H9 (cell line): Measurements from ENCODE around the gene HIVEP1. TPM values are rescaled to one million over a fixed set of nuclear protein-coding genes. Genes with fewer than 3 reads are reported as not detected.

ENCODE experiments used
- DNase-seq: peaks from one replicate; pipeline ENCODE4 v3.0.0-alpha.2; 2017
- H2AFZ ChIP-seq: one replicate; pipeline ENCODE4 v1.6.1; 2013; ENCODE audit warnings: mild to moderate bottlenecking, low read length, control low read depth, moderate library complexity
- H2AK5ac ChIP-seq: 2 replicates; pipeline ENCODE4 v1.6.1; 2013; ENCODE audit warnings: low read length, control low read depth, mixed read lengths; ENCODE audit not compliant: insufficient read length
- H2BK120ac ChIP-seq: one replicate; pipeline ENCODE4 v1.6.1; 2013; ENCODE audit warnings: low read depth, mild to moderate bottlenecking, low read length, control low read depth, inconsistent platforms; ENCODE audit not compliant: poor library complexity, severe bottlenecking
- H2BK12ac ChIP-seq: 2 replicates; pipeline ENCODE4 v1.6.1; 2013; ENCODE audit warnings: low read length, control low read depth, mixed read lengths, low read depth; ENCODE audit not compliant: insufficient read length
- H2BK15ac ChIP-seq: 2 replicates; pipeline ENCODE4 v1.6.1; 2013; ENCODE audit warnings: low read depth, low read length, control low read depth
- H2BK20ac ChIP-seq: one replicate; pipeline ENCODE4 v1.6.1; 2013; ENCODE audit warnings: low read depth, mild to moderate bottlenecking, low read length, control low read depth, inconsistent platforms; ENCODE audit not compliant: poor library complexity, severe bottlenecking
- H2BK5ac ChIP-seq: 2 replicates; pipeline ENCODE4 v1.6.1; 2013; ENCODE audit warnings: low read length, control low read depth, mixed read lengths; ENCODE audit not compliant: insufficient read length
- H3K14ac ChIP-seq: 2 replicates; pipeline ENCODE4 v1.6.1; 2013; ENCODE audit warnings: low read length, control low read depth; ENCODE audit not compliant: insufficient read depth
- H3K18ac ChIP-seq: 2 replicates; pipeline ENCODE4 v1.6.1; 2013; ENCODE audit warnings: low read depth, mild to moderate bottlenecking, mixed read lengths, low read length, control low read depth; ENCODE audit not compliant: insufficient read length
- H3K23ac ChIP-seq: 2 replicates; pipeline ENCODE4 v1.6.1; 2013; ENCODE audit warnings: low read length, control low read depth, mixed read lengths, low read depth; ENCODE audit not compliant: insufficient read length
- H3K23me2 ChIP-seq: 2 replicates; pipeline ENCODE4 v1.6.1; 2013; ENCODE audit warnings: low read depth, mild to moderate bottlenecking, mixed read lengths, low read length, control low read depth; ENCODE audit not compliant: insufficient read length, poor library complexity, severe bottlenecking
- H3K27ac ChIP-seq: 2 replicates; pipeline ENCODE4 v1.5.1; 2013; ENCODE audit warnings: low read length, control low read depth, mixed read lengths, low read depth; ENCODE audit not compliant: insufficient read length
- H3K27me3 ChIP-seq: 2 replicates; pipeline ENCODE4 v1.6.1; 2013; ENCODE audit warnings: low read length, control low read depth, inconsistent platforms; ENCODE audit not compliant: insufficient read depth
- H3K4ac ChIP-seq: 2 replicates; pipeline ENCODE4 v1.6.1; 2013; ENCODE audit warnings: low read depth, mild to moderate bottlenecking, control low read depth, inconsistent platforms, low read length, moderate library complexity
- H3K4me1 ChIP-seq: 2 replicates; pipeline ENCODE4 v1.6.1; 2013; ENCODE audit warnings: low read length, control low read depth, inconsistent platforms; ENCODE audit not compliant: insufficient read depth
- H3K4me2 ChIP-seq: 2 replicates; pipeline ENCODE4 v1.6.1; 2013; ENCODE audit warnings: low read length, control low read depth, mixed read lengths; ENCODE audit not compliant: insufficient read length, insufficient read depth
- H3K56ac ChIP-seq: 2 replicates; pipeline ENCODE4 v1.6.1; 2013; ENCODE audit warnings: low read depth, mild to moderate bottlenecking, mixed read lengths, low read length, control low read depth; ENCODE audit not compliant: insufficient read length
- H3K79me1 ChIP-seq: 2 replicates; pipeline ENCODE4 v1.6.1; 2013; ENCODE audit warnings: low read depth, mild to moderate bottlenecking, moderate library complexity, low read length, control low read depth, inconsistent platforms; ENCODE audit not compliant: insufficient read depth, poor library complexity, severe bottlenecking
- H3K79me2 ChIP-seq: 2 replicates; pipeline ENCODE4 v1.6.1; 2013; ENCODE audit warnings: low read length, control low read depth, inconsistent platforms; ENCODE audit not compliant: insufficient read depth
- H3K9ac ChIP-seq: 2 replicates; pipeline ENCODE4 v1.6.1; 2013; ENCODE audit warnings: low read length, control low read depth, mixed read lengths; ENCODE audit not compliant: insufficient read length; ENCODE audit errors: extremely low read depth
- H3K9me3 ChIP-seq: one replicate; pipeline ENCODE4 v1.6.1; 2013; ENCODE audit warnings: low read depth, low read length, inconsistent platforms; ENCODE audit not compliant: control insufficient read depth
- H3T11ph ChIP-seq: one replicate; pipeline ENCODE4 v1.6.1; 2013; ENCODE audit warnings: mild to moderate bottlenecking, low read length, control low read depth, inconsistent platforms
- H4K20me1 ChIP-seq: one replicate; pipeline ENCODE4 v1.6.1; 2013; ENCODE audit not compliant: control insufficient read depth, insufficient read length, insufficient read depth
- H4K5ac ChIP-seq: 2 replicates; pipeline ENCODE4 v1.6.1; 2013; ENCODE audit warnings: low read depth, mild to moderate bottlenecking, mixed read lengths, low read length, control low read depth; ENCODE audit not compliant: insufficient read length
- H4K8ac ChIP-seq: replicated peaks from 2 replicates; pipeline ENCODE4 v1.6.1; 2013; ENCODE audit warnings: low read length, control low read depth, mixed read lengths, low read depth; ENCODE audit not compliant: insufficient read length
- H4K91ac ChIP-seq: 2 replicates; pipeline ENCODE4 v1.6.1; 2013; ENCODE audit warnings: low read depth, mild to moderate bottlenecking, moderate library complexity, mixed read lengths, low read length, control low read depth; ENCODE audit not compliant: insufficient read length
- H3K27ac Mint-ChIP-seq, 3 experiments: 2 replicates in 2 of 3; 3 replicates in 1 of 3; pipeline ENCODE4 v1.8.0; 2020 to 2021; ENCODE audit warnings: mixed read lengths in 3 of 3, mild to moderate bottlenecking in 1 of 3, moderate library complexity in 1 of 3
- H3K27me3 Mint-ChIP-seq: 2 replicates; pipeline ENCODE4 v1.8.0; 2021; ENCODE audit warnings: low read depth, mild to moderate bottlenecking, moderate library complexity, mixed read lengths
- H3K36me3 Mint-ChIP-seq, 3 experiments: 2 replicates in 2 of 3; 3 replicates in 1 of 3; pipeline ENCODE4 v1.8.0; 2020 to 2021; ENCODE audit warnings: low read depth in 3 of 3, mixed read lengths in 3 of 3; ENCODE audit not compliant: insufficient read depth in 1 of 3
- H3K4me1 Mint-ChIP-seq, 2 experiments: 2 replicates each; pipeline ENCODE4 v1.8.0; 2020; ENCODE audit warnings: mixed read lengths in 2 of 2
- H3K4me3 Mint-ChIP-seq, 2 experiments: 2 replicates in 1 of 2; 3 replicates in 1 of 2; pipeline ENCODE4 v1.8.0; 2020 to 2021; ENCODE audit warnings: mild to moderate bottlenecking in 2 of 2, mixed read lengths in 2 of 2, moderate library complexity in 1 of 2
- H3K9me3 Mint-ChIP-seq, 2 experiments: 2 replicates in 1 of 2; 3 replicates in 1 of 2; pipeline ENCODE4 v1.8.0; 2020; ENCODE audit warnings: mild to moderate bottlenecking in 2 of 2, mixed read lengths in 2 of 2, moderate library complexity in 1 of 2
- CTCF ChIP-seq: fragments of 200-600 bp; sonication (generic); conservative IDR thresholded peaks from 3 replicates; pipeline ENCODE4 v1.8.0; 2021; ENCODE audit warnings: antibody characterized with exemption, mild to moderate bottlenecking
- WGBS: extraction: QIAGEN DNeasy Blood & Tissue Kit; methylation state at CpG from one replicate; pipeline ENCODE4 v1.1.7; 2013; ENCODE audit warnings: missing lambda C conversion rate, low lambda C conversion rate, mixed read lengths; ENCODE audit not compliant: insufficient read length; ENCODE audit errors: extremely low coverage; 5-methylcytosine and 5-hydroxymethylcytosine counted together
- total RNA-seq: library from RNA; stranded (reverse); gene quantifications from 2 replicates; pipeline ENCODE4 v1.2.1, GENCODE V29; 2021

The HIVEP1 gene
- total RNA-seq, 1 experiment from 2014 or later: 44.2 TPM

GRCh38 chr6:12024699-12025434 is 12.8 kb downstream of the HIVEP1 start:
- no peaks in the 10 kb centered on the region for H3K27me3 ChIP-seq
- H3K27ac ChIP-seq: no peak overlapping the region
- no peak overlapping the region for H3K56ac ChIP-seq
- no peaks in the 10 kb centered on the region for H3K9me3 ChIP-seq
- peaks cover 25 to 30% of the 10 kb centered on the region in 2 experiments for H3K4me1 Mint-ChIP-seq
- H2BK5ac ChIP-seq: no peak overlapping the region
- H3K14ac ChIP-seq: no peak overlapping the region
- no peak overlapping the region for H2BK20ac ChIP-seq
- no peak overlapping the region for H3T11ph ChIP-seq
- H2AFZ ChIP-seq: no peak overlapping the region
- H3K27ac Mint-ChIP-seq: peak overlapping the region; percentile 9 to 89 (median 27); a peak in 3 of 7 replicates
- DNase-seq: no peak
- TF ChIP-seq CTCF: no peak
- peaks cover 0 to 2% of the 10 kb centered on the region in 2 experiments; a peak in 1 of 5 replicates for H3K9me3 Mint-ChIP-seq
- no peaks in the 10 kb centered on the region for H3K23me2 ChIP-seq
- H3K79me2 ChIP-seq: peaks cover 16% of the 10 kb centered on the region; the same call in 1 of the 2 replicates
- H2BK15ac ChIP-seq: no peak overlapping the region
- no peak overlapping the region for H3K4me3 Mint-ChIP-seq
- H2BK120ac ChIP-seq: no peak overlapping the region
- no peak overlapping the region for H4K91ac ChIP-seq
- no peaks in the 10 kb centered on the region; the same call in 1 of the 2 replicates for H3K4me1 ChIP-seq
- H4K5ac ChIP-seq: no peak overlapping the region
- H4K20me1 ChIP-seq: no peaks in the 10 kb centered on the region
- no peak overlapping the region for H3K4me2 ChIP-seq
- no peak overlapping the region for H3K4ac ChIP-seq
- WGBS: no CpG with 5 or more reads among the region's 4 CpGs
- no peak overlapping the region for H3K18ac ChIP-seq
- peaks cover 8% of the 10 kb centered on the region for H3K79me1 ChIP-seq
- peaks cover 27 to 50% (median 30%) of the 10 kb centered on the region in 3 experiments for H3K36me3 Mint-ChIP-seq
- no peak overlapping the region for H2AK5ac ChIP-seq
- H2BK12ac ChIP-seq: no peak overlapping the region
- no peak overlapping the region for H3K23ac ChIP-seq
- H4K8ac ChIP-seq: no peak overlapping the region
- no peak overlapping the region for H3K9ac ChIP-seq
- H3K27me3 Mint-ChIP-seq: no peaks in the 10 kb centered on the region
